Right forelimb (tissue), 1 donor: ENCODE results near the gene CDK6.
"Not testable (repeated sequence)": the region's sequence is repeated elsewhere in the genome, so short reads cannot be mapped to it uniquely, and the experiment has no call there.

ENCODE experiments used
- DNase-seq: peaks from one replicate; pipeline ENCODE4 v3.0.0-alpha.2; 2018

CDK6 gene

DNA sequence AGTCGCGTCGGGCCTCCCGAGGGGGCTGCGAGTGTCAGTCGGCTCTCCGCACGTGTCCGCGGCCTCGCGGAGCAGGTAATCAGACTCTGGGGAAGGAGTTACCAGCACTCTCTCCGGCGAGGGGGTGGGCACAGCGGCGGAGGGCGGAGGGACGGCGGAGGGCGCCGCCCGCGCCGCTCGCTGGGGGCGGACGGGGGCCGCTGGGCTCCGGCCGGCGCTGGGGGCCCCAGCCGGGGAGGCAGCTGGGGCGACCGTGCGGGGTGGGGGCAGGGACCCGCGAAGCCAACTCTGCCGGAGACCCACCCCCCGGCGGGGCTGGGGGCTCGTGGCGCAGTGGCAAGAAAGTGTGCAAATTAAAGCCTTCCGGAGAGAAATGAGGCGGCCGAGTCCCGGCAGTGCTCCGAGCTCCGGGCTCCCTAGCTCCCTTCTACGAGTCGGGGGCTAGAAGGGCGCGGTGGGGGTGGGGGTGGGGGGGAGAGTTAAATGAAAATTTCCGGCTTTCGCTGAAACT lies at the start of gene CDK6:
TSS of gene CDK6 (minus strand) at position 85 of the 511 bp plus-strand sequence. CDS start 3,250 bp downstream, outside the sequence.
- peak; percentile 87 for DNase-seq

DNA sequence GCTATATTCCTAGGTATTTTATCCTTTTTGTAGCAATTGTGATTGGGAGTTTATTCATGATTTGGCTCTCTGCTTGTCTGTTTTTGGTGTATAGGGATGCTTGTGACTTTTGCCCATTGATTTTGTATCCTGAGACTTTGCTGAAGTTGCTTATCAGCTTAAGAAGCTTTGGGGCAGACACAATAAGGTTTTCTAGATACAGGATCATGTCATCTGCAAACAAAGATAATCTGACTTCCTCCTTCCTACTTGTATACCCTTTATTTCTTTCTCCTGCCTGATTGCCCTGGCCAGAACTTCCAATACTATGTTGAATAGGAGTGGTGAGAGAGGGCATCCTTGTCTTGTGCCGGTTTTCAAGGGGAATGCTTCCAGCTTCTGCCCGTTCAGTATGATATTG lies 49.7 kb upstream of the CDK6 start:
- DNase-seq = not testable (repeated sequence)

DNA sequence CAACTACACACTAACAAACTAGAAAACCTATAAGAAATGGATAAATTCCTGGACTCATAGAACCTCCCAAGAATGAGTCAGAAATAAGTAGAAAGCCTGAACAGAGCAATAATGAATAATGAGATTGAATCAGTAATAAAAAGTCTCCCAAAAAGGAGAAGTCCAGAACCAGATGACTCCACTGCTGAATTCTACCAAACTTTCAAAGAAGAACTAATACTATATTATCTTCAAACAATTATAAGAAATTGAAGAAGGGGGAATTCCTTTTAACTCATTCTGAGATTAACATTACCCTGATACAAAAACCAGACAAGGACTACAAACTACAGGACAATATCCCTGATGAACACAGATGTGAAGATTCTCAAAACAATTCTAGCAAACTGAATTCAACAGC lies 47.8 kb upstream of the CDK6 start:
- DNase-seq = no peak

DNA sequence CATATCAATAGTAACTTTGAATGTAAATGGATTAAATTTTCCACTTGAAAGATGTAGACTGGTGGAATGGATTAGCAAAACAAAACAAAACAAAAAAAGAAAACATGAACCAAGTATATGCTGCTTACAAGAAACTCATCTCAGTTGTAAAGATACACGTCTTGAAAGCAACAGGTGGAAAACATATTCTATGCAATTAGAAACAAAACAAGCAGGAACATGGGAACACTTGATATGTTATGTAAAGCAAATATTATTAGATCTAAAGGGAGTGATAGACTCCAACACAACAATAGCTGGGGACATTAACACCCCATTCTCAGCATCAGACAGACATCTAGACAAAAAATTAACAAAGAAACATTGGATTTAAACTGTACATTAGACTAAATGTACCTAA lies 46.4 kb upstream of the CDK6 start:
- DNase-seq = no peak

- no peak for DNase-seq
Observed at GRCh38 chr7:92881091-92881485, 44.7 kb upstream of the CDK6 start.

DNA sequence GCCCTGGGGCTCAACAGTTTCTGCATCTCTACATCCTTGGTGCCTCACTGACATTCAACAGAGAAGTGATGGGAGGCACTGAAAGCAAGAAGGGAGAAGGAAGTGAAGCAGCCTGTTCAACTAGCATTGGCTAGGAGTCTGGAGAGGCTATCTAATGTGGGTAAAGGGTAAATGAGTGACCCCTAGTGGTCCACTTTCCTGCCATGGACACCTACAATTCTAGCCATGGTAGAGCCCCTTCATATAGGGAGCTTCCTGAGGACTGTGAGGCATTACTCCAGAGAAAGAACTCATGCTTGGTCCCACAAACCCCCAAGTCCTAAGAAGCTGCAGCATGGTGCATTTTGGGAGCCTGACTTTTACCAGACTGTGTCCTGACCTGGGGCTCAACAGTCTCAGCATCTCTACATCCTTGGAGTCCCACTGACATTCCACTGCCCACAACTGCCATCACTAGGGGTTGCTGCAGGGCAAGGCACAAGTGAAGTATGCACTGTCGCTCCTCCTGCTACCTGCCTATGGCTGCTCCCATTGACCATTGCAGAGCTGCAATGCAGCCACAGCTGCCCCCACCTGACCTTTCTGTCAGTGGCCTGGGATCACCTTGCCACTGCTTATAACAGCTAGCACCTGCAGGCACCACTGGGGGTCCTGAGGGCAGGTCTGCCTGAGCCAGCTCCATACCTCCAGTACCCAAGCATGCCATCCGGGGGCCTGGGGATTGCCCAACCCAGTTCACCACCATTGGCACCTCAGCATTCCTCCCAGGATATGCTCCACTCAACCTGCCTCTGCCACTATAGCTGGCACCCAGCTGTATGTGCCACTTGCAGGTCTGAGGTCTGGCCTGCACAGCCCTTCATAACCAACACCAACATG lies 44.1 kb upstream of the CDK6 start:
- no peak for DNase-seq

- DNase-seq = no peak
Observed at GRCh38 chr7:92877367-92877766, 41.0 kb upstream of the CDK6 start.

DNA sequence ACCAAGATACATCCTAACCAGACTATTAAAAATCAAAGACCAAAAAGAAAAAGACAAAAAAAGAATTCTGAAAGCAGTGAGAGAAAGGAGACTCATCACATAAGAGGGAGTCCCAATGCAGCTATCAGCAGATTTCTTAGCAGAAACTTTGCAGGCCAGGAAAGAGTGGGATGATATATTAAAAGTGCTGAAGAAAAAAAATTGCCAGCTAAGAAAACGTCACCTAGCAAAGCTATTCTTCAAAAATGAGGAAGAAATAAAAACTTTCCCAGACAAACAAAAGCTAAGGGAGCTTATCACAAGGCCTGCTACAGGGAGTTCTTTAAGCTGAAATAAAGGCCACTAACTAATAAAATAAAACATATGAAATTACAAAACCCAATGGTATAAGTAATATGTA lies 40.5 kb upstream of the CDK6 start:
- no peak for DNase-seq

- DNase-seq = no peak
Observed at GRCh38 chr7:92875719-92876118, 39.3 kb upstream of the CDK6 start.

DNA sequence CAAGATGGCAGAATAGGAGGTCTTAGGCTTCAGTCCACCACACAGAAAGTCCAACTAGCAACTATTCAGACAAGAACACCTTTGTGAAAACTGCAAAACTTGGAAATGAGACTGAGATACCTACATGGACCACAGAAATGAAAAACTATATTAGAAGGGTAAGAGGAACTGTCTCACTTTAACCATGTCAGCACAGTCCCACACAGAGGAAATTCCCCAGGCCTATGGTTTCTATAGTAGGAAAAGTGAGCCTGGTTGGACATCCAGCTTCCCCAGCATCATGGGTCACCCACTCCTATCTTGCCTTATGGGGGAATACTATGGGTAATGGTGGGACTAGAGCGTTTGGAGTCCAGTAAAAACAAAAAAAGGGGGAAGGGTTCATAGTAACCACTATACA lies 38.8 kb upstream of the CDK6 start:
- no peak for DNase-seq

DNA sequence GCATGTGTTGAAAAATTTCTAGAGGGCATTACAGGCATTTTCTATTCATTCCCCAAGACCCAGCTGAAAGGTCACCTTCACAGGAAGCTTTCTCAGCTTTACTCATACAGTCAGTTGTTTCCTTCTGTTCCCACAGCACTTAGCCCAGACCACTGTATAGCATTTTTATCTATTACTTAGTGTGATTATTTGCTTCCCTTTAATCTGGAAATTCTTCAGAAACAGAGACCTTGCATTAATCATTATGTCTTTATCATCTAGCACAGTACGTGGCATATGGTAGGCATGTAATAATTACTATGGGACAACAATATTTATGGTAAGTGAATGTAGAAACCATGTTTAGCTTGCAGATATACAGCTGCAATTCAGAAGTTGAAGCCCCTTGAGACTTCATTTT lies 38.2 kb upstream of the CDK6 start:
- no peak for DNase-seq

- no peak for DNase-seq
Observed at GRCh38 chr7:92873776-92874175, 37.4 kb upstream of the CDK6 start.

GRCh38 chr7:92872701-92873100 lies 36.3 kb upstream of the CDK6 start:
- no peak for DNase-seq

DNA sequence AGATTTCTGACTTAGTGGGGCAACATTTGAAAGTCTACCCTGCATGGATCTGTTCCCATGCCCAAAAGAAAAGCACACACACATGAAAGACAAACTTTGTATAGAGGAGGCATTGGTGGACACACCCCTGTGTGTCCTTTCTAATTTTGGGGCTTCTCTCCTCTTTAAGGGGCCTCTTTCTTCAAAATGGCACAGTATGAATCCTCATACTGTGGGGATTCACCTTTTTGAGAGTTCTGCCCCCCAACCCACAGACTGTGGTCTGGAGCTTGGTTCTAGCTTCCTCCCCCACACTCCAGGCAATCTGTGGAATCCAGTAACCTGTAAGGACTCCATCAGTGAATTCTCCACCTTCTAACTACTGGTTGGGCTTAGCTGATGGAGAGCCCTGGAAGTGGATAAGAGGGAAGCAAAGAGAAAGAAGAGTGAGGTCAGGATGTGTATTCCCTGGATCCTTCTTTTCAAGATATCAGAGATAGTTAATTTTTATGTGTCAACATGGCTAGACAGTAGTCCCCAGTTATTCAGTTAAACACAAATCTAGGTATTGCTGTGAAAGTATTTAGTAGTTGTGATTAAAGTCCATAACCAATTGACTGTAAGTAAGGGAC lies 32.4 kb upstream of the CDK6 start:
- no peak for DNase-seq

DNA sequence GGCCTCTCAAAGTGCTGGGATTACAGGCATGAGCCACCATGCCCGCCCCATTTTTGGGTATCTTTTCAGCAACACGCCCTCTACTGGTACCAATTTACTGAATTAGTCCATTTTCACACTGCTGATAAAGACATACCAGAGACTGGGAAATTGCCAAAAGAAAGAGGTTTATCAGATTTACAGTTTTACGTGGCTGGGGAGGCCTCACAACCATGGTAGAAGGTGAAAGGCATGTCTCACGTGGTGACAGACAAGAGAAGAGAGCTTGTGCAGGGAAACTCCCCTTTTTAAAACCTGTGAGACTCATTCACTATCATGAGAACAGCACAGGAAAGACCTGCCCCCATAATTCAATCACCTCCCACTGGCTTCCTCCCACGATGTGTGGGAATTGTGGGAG lies 27.8 kb upstream of the CDK6 start:
- not testable (repeated sequence) for DNase-seq

DNA sequence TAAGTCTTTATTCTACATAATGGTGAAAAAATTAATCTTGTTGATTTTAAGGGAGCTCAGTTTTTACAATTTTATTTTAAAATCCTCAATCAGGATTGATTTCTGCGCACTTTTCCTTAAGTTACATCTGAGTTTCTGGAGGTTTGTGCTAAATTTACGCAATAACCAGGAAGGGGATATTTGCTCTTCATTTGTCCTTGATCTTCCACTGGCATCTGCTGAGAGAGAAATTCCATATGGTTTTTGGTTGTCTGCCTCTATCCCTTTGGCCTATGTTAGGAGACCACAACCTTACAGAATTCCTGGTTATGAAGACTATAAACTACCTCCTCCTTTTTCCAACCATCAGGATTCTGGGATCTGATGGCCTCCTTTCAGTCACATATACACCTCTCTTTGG lies 20.1 kb upstream of the CDK6 start:
- DNase-seq = no peak

- DNase-seq = no peak
Observed at GRCh38 chr7:92854501-92855238, 18.3 kb upstream of the CDK6 start.

DNA sequence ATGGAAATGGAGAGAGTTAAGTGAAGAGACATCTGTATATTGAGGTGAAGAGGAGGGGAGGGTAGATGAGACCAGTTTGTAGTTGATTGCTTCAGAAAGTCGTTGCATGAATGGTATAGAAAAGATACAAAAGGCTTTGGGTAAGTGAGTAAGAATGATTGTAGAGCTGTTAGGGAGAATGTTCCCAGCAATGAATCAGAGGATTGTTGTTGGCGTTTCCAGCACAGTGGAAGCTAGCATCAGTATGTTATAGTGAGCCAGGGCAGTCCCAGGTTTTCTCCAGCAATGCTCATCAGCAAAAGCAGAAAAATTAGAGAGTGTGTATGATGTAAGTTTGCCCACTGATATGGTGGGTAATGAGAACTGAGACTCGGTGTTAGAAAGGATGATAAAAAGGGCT lies 15.4 kb upstream of the CDK6 start:
- no peak for DNase-seq

DNA sequence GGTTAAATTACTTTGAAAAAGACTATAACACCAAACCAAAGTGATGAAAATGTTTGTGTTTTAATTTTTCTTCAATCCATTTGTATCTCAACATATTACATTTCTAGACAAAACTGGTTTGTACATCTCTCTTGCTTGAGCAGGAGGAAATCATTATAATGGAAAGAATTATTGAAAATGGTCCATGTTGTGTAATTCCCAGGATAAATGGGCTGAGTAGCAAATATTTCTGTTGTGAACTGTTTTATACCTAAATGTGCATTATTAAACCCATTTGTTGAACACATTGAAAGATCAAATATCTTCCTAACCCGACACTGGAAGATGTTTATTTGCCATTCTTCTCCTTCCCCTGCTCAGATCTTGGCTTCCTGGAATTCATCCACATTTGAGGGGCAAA lies 14.1 kb upstream of the CDK6 start:
- no peak for DNase-seq

GRCh38 chr7:92849322-92849721 lies 12.9 kb upstream of the CDK6 start:
- DNase-seq = no peak

DNA sequence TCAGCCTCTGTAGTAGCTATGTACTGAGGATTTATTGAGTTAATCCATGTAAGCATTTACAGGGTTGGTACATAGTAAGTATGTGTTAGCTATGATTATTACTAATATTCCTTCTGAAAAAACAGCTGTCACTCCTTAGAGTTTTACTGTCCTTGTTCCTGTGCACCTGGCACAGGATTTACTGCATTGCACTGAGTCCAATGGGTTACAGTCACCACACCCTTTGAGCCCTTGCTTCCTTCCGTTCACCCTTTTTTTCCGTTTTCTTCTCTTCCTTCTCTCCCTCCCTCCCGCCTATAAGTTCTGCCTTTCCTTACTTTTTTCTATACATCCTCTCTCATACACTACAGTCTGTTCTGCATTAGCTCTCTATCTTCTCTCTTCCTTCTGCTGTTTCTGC lies 12.5 kb upstream of the CDK6 start:
- DNase-seq = no peak

DNA sequence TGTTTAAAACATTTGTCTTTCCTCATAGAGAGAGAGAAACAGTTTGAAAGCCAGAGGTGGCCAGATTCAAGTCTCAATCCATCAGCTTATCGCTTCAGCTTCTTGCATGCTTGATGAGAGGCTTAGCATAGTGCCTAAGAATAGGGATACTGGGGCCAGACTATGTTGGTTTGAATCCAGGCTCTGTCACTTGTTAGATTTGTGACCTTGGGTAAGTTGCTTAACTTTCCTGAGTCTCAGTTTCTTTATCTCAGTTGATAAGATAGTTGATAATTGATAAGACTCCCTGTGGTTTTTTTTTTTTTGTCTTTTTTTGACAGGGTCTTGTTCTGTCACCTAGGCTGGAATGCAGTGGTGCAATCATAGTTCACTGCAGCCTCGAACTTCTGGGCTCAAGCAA lies 12.1 kb upstream of the CDK6 start:
- no peak for DNase-seq

- no peak for DNase-seq
Observed at GRCh38 chr7:92847305-92847704, 10.9 kb upstream of the CDK6 start.

GRCh38 chr7:92845736-92846135 lies 9.4 kb upstream of the CDK6 start:
- DNase-seq = no peak
